Measurements from ENCODE around the gene QSOX2.

Gene QSOX2

DNA sequence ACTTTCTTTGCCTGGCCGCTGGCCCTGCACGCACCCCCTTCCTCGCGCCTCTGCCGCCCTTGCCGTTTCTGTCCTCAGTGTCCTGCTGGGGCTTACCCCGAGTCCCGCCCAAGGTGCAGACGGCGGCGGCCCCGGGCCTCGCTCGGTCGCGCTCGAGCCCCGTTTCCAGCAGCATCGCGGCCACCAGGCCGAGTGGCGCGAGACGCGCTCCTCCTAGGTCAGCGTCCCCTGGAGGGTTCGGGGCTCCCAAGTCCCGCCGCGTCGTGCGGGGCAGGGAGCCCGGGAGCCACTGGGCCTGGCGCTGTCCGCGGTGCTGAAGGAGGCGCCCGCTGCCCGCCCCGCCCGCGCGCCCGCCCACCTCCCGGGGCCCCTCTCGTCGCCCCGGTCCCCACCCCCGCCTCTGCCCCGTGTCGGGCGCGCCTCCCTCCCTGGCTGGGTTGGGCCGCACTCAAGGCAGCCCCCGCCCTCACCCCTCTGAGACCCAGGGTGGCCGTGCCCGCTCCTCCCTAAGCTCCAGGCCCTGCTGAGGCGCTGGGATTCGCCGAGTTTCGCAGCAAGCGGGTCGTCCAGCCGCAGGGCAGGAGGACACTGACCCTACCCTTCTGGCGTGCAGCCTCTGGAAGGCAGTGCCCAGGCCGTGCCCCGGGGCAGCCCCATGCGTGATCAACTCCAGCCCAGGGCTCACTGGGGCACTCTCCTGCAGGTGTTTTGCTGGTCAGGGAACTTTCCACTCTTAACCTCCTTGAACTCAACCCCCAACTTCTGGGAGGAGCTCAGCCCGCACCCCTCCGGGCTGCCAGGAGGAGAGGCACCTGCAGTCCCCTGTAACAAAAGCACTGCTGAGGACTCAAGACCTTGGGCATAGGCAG is 40.5 kb downstream of the QSOX2 start, which contains the start of gene LHX3:
Gene LHX3, minus strand, starts transcription at position 291 of the 869 bp plus-strand sequence. Its CDS starts 116 bp downstream, at position 175.
- H3K4me3 ChIP-seq (ENCODE audit: low read length), result no peak within 1 kb of the TSS
- TF ChIP-seq, protein P1, sequence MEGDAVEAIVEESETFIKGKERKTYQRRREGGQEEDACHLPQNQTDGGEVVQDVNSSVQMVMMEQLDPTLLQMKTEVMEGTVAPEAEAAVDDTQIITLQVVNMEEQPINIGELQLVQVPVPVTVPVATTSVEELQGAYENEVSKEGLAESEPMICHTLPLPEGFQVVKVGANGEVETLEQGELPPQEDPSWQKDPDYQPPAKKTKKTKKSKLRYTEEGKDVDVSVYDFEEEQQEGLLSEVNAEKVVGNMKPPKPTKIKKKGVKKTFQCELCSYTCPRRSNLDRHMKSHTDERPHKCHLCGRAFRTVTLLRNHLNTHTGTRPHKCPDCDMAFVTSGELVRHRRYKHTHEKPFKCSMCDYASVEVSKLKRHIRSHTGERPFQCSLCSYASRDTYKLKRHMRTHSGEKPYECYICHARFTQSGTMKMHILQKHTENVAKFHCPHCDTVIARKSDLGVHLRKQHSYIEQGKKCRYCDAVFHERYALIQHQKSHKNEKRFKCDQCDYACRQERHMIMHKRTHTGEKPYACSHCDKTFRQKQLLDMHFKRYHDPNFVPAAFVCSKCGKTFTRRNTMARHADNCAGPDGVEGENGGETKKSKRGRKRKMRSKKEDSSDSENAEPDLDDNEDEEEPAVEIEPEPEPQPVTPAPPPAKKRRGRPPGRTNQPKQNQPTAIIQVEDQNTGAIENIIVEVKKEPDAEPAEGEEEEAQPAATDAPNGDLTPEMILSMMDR (IDR thresholded peaks at IDR 0.05; ENCODE audit: insufficient read depth, low read depth, low read length, missing control alignments), result no peak
- peak; percentile 29 for DNase-seq (ENCODE audit: low read depth)

DNA sequence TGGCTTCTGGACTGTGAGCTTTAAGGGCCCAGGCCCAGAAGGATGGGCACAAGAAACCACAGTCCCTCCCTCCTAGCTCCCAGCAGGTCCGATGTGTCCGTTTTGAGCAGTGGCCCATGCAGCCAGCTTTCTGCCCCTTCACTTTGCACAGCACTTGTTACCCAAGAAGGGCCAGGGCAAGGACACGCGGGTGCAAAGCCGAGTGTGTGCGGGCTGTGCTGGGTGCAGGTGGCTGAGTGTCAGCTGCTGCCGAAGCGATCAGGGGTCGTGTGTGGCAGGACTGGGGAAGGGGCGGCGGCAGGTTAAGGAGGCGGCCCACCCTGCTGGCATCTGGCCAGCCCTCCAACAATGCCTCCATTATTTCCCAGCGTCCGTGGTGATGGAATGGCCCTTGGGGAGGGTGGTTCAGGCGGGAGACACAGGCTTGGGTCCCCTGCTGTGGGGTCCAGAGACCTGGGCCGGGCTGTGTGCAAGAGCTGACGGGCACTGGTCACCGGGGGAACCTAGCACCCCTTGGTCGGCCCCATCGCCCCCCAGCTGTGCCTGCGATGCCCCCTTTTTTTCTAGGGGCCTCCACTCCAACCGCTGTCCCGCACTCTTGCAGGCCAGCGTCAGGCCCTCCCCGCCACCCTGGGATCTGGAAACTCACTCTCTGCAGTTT is 41.3 kb downstream of the QSOX2 start:
- TF ChIP-seq, protein P1 (IDR thresholded peaks at IDR 0.05; ENCODE audit: insufficient read depth, low read depth, low read length, missing control alignments), result no peak
- H3K4me3 ChIP-seq (ENCODE audit: low read length), result no peak overlapping the region
- no peak for DNase-seq (ENCODE audit: low read depth)

DNA sequence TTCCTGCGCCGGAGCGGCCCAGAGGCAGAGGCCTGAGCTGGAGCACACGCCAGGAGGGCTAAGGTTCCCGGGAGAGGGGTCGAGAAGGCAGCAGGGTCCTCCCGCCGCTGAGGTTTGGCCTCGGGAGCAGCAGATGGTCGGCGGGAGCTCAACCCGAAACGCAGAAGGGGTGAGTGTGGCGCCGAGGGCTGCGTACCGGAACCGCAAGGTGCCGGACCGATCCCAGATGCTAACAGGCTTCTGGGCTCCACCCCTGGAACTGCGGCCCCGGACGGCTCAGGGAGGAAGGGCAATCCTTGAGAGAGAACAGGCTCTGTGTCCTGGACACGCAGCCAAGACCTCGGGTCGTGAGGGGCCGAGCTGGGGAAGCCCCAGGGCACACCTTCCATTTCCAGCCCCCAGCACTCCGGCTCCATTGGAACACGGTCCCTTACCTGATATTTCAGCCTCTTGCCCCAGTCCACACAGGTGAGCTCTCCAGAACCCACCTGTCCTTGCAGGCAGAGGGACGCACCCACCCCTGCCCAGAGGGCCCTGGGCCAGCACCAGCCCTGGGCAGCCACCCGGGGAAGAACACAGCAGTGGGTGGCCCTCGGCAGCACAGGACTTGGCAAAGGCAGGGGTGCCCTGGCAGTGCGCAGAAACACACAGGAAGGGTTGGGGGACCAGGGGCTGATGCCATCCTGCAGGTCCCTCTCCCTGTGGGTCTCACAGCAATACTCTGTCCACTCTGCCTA is 42.0 kb downstream of the QSOX2 start:
- H3K4me3 ChIP-seq (ENCODE audit: low read length), result no peak overlapping the region
- DNase-seq (ENCODE audit: low read depth), result no peak
- TF ChIP-seq, protein P1 (IDR thresholded peaks at IDR 0.05; ENCODE audit: insufficient read depth, low read depth, low read length, missing control alignments), result no peak

DNA sequence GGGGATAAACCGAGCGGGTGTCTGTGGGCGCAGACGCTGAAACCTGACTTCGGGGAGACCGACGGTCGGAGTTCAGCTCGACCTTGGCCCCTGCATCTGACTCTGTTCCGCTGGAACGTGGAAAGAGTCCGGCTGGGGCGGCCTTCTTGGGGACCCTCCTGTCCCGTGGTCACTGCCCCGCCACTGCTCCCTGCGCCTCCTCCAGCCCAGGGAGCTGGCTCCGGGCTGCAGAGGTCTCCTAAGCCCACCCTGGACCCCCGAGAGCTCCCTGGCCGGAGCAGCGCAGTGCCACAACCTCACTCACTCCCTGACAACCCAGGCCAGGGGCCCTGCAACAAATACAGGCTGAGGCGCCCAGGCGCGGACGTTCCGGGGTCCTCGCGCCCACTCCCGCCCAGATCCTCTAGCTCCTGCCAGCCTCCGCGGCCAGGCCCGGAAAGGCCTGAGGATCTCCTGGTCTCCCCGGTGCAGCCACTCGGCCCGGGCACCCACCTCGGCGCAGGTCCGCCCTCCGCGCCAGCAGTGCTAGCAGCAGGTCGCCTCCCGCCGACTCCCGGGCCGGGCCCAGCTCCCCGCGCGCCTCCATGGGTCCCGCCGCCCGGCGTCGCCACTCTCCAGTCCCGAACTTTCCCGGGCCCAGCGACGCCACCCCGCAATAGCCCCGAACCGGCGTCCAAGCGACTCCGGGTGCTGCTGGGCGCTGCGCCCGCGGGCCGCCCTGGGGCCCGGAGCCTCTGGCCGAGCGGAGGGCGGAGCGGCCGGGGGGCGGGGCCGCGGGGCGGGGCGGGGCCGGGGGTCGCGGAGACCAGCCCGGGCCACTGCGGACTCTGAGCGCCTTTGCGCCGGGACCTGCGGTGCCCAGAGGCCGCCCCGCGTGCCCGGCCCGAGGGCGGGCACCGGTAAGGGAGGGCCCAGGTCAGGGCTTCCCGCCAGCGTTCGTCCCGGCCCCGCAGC is 42.9 kb downstream of the QSOX2 start:
- DNase-seq (ENCODE audit: low read depth), result no peak
- TF ChIP-seq, protein P1 (IDR thresholded peaks at IDR 0.05; ENCODE audit: insufficient read depth, low read depth, low read length, missing control alignments), result no peak
- no peak overlapping the region for H3K4me3 ChIP-seq (ENCODE audit: low read length)

DNA sequence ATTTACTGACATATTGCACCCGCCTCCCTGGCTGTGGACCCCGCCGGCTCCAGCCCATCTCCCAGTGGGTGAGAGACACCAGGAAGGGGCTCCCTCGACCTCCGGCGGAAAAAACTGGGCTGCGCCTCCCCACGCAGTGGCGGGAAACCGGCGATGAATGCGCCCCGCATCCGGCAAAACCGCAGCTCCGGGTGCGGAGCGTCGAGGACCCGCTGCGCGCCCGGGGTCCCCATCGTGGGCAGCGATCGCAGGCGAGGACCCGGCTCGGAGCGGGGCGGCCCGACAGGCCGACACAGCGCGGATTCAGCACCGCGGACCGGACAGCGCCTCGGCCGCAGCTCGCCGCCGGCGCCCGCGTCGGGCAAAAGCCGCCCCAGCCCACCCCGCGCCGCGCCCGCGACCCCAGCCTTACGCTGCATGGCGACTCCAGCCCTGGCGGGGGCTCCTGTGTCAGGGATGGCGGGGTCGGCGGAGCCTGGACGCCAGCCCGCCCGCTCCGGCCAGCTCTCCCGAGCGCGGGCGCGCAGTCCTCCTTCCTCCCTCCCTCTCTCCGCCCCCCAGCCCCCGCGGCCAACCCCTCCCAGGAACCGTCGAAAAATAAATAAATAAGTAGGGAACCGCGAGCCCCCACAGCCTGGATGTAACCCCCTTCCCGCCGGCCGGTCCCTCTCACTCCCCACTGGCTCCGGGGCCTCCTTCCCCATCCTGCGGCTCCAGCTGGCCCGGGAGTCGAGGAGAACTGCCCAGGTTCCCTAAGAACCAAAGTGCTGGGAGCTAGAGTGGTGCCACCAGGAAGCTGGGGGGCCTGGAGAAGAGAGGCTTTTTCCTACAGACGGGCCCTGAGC is 43.8 kb downstream of the QSOX2 start:
- DNase-seq (ENCODE audit: low read depth), result peak; percentile 27
- no peak overlapping the region for H3K4me3 ChIP-seq (ENCODE audit: low read length)
- TF ChIP-seq, protein P1 (IDR thresholded peaks at IDR 0.05; ENCODE audit: insufficient read depth, low read depth, low read length, missing control alignments), result no peak
